GM18498 (cell line): ENCODE measurements around the gene LONRF2.

ENCODE experiments used
- ATAC-seq: cut with Tn5 transposase; IDR thresholded peaks from one replicate; pipeline ENCODE4 v1.9.1; 2021; ENCODE audit warnings: mild to moderate bottlenecking, moderate library complexity; ENCODE audit not compliant: unreplicated experiment

The LONRF2 gene

GRCh38 chr2:100276716-100277115 lies 45.6 kb downstream of the LONRF2 start:
- ATAC-seq, result no peak

GRCh38 chr2:100275200-100275589 lies 47.1 kb downstream of the LONRF2 start:
- no peak for ATAC-seq

- ATAC-seq, result no peak
Observed at GRCh38 chr2:100274566-100275199, 47.6 kb downstream of the LONRF2 start.

DNA sequence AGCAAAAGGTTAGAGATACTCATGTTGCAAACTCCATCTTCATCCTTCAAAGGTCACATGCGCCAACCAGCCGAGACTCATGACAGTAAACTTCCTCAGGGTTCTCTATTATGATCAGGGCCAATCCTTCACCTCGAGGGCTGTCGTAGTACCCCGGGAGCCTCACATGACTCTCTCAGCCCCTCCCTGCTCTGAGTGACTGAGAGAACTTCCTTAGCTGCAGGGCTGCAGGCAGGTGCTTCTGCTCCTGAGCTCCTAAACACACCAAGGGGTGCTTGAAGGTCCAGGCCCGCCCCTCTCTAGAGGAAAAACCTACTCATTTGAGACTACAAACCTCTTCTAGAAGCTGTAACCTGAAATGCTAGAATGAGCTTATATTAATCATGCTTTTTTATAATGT lies 48.2 kb downstream of the LONRF2 start:
- ATAC-seq, result no peak

- ATAC-seq, result no peak
Observed at GRCh38 chr2:100273387-100273786, 48.9 kb downstream of the LONRF2 start.

DNA sequence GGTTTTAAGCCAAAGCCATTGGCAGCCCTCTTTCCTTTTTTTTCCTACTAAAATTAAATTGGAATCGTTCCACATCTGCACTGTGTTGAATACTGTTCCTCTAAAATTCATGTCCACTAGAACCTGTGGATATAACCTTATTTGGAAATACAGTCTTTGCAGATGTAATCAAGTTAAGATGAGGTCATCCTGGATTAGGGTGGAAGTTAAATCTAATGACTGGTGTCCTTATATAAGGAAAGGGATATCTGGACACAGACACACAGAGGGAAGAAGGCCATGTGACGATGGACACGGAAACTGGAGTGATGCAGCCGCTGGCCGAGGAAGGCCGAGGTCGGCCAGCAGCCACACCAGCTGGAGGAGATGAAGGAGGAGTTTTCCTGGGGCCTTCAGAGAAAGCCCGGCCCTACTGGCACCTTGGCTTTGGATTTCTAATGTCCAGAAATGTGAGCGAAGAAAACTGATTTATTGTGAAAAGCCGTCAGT lies 49.4 kb downstream of the LONRF2 start:
- no peak for ATAC-seq

DNA sequence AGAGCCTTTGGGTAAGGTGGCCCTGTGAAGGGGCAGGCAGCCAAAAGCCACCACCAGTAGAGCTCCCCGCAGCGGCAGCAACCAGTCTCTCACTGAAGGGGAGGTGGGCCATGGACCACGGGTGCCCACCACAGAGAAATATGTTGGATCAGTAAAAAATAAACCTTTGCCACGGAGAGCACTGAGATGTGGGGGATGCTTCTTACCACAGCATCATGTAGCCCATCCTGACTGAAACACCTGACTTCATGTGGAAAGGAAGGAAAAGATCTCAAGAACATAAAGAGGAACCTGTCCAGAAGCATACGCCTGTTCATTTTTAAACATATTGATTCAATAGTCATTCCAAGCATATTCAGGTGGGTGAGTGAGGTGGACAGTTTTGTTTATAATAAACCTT lies 51.1 kb downstream of the LONRF2 start:
- ATAC-seq, result no peak

- ATAC-seq, result no peak
Observed at GRCh38 chr2:100270381-100271146, 51.7 kb downstream of the LONRF2 start.

DNA sequence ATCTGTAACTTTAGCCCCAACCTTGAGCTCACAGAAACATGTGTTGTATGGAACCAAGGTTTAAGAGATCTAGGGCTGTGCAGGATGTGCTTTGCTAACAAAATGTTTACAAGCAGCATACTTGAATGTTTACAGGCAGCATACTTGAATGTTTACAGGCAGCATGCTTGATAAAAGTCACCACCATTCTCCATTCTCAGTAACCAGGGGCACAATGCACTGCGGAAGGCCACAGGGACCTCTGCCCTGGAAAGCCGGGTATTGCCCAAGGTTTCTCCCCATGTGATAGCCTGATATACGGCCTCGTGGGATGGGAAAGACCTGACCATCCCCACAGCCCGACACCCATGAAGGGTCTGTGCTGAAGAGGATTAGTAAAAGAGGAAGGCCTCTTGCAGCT lies 52.4 kb downstream of the LONRF2 start:
- no peak for ATAC-seq

DNA sequence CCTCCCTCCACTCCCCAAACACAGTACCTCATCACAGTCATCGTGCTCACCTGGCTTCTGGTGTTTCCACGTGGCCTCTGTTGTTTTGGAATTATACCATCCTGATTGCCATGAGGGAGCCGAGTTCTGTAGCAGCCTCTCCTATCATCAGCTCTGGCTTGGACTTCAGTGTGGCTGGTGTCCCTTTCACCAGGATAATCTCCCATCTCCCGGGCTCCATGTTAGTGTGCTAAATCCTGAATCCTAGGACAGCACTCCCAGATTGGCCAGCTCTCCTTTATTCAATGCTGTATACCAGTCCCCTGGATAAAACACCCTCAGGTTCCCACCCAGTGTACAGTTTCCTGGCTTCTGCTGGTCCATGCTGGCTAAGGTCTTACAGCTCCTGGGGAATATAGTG lies 53.3 kb downstream of the LONRF2 start:
- no peak for ATAC-seq

DNA sequence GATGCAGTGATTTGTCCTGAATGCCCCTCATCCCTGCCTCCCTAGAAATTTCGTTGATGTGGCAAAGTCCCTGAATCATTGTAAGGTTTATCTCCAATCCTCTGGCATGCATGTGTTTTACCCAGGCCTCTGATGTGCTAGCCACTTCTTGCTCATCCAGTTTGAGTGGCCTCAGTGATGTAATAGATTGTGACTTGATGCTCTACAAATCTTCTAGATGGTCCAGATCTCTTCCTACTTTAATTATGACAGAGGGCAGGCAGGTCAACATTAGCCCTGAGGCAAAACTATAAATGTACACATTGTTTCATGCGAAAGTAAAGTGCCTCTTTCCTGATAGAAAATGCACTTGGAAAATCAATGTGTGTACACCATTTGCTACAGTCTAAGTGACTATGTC lies 54.5 kb downstream of the LONRF2 start:
- ATAC-seq, result no peak

GRCh38 chr2:100266126-100266525 lies 56.2 kb downstream of the LONRF2 start:
- no peak for ATAC-seq

GRCh38 chr2:100265226-100265625 lies 57.1 kb downstream of the LONRF2 start:
- ATAC-seq, result no peak

GRCh38 chr2:100264651-100265050 lies 57.6 kb downstream of the LONRF2 start:
- no peak for ATAC-seq

- ATAC-seq, result no peak
Observed at GRCh38 chr2:100264121-100264520, 58.2 kb downstream of the LONRF2 start.

DNA sequence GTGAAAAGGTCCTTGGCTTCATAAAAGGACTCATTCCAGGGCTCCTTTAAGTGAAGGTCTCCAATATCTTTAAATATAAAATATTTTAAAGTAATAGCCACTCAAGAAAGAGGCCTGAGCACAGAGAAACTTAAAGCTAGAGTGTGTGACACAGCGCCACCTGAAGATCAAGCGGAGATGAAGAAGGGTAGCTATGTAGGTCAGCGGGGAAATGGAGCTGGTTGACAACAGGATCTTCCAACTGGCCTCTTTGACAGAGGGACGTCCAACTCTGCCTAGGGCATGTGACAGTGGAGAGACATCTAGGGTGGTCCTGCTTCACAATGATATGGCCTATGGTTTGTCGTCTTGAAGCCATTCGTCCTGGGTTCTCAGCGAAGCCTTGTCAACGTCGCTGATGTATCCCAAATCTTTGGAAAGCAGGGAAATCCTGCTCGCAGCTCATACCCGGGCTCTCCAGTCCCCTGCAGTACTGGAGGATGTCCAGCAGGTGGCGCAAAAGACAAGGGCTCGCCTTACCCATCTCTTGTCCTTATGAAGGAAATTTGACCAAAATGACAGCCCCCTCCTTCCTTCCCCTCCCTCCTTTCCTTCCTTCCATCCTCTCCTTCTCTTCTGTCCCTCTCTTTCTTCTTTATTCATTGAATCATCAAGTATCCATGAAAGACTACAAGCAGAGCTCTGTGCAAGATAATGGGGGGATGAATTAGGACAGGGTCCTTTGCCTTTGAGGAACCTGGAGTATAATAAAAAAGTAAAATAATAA lies 59.6 kb downstream of the LONRF2 start:
- ATAC-seq, result peak; percentile 57

GRCh38 chr2:100262046-100262445 lies 60.3 kb downstream of the LONRF2 start:
- ATAC-seq, result no peak

DNA sequence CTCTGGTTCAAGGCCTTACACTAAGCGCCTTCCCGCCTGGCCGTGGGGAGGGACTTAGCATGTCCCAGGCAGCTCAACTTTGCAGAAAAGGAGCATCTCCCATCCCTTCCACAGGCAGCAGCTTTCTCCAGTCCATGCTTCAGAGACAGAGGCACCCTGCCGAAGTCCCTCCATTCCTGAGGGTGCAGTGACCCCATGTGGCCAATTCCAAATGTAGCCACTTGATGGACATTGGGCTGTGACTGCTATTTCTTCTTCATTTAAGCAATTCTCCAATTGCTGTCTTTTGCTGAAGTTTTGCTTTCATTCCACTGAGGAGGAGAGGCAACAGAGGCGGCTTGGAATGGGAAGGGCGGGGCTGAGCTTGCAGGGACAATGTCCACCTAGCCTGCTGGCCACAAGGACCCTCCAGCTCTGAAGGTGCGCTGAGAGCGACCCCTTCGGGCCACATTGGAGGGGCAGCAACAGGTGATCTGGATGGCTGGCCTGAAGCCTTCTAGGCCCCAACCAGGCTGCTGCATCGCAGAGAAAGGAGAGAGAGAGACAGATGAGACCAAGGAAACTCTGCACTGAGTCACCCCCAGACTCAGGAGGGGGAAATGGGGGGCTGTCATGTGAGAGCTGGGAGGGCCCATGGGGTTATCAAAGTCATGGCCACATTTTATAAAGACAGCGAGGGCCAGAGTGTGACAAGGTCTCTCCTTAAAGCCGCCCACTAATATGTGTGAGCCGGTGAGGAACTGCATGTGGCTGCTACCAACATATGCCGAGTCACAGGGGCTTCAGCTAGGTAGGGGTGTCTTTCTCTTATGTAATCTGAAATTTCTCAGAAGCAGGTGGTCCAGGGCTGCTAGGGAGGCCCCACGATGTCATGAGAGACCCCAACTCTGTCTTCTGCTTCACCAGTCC lies 61.3 kb downstream of the LONRF2 start:
- ATAC-seq, result no peak

DNA sequence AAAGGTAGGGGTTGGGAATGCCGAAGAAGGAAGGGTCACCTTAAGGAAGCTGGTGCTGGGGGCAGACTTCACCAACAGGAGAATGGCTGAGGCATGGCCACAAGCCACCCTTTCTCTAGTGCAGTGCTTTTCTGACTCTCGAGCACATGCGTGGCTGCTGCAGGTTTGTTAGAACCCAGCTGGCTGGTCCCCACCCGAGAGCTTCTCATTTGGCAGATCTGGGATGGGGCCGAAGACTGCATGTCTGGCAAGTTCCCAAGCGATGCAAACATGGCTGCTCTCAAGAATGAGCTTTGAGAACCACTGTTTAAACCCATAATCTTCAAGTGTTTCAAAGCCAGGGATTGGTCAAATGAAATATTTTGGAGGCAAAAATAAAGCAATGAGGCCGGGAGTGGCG lies 63.2 kb downstream of the LONRF2 start:
- ATAC-seq, result no peak

- no peak for ATAC-seq
Observed at GRCh38 chr2:100257939-100258338, 64.4 kb downstream of the LONRF2 start.

- ATAC-seq, result no peak
Observed at GRCh38 chr2:100256849-100257248, 65.5 kb downstream of the LONRF2 start.
